ENCODE results near the gene TMED1.
"Not testable (repeated sequence)": the region's sequence is repeated elsewhere in the genome, so short reads cannot be mapped to it uniquely, and the experiment has no call there.

The TMED1 gene

GRCh38 chr19:10839114-10840050 is 3.4 kb upstream of the TMED1 start:
- H3K4me2 ChIP-seq (ENCODE audit: low read length), result no peak overlapping the region
- peaks cover 14% of the 10 kb centered on the region for H3K4me1 ChIP-seq (ENCODE audit: control insufficient read depth, insufficient read depth, low read length)
- H3K9me3 ChIP-seq (replicated peaks; ENCODE audit: low read length), result no peaks in the 10 kb centered on the region
- H3K4me3 ChIP-seq (ENCODE audit: low read length), result no peak overlapping the region
- no peak overlapping the region for H3K9ac ChIP-seq (ENCODE audit: low read depth, low read length)
- no peaks in the 10 kb centered on the region for H3K27me3 ChIP-seq (ENCODE audit: control insufficient read depth, insufficient read depth, low read length)
- no peaks in the 10 kb centered on the region for H3K36me3 ChIP-seq (ENCODE audit: insufficient read depth, low read length)

- Histone ChIP-seq H3K4me1 (ENCODE audit: control insufficient read depth, insufficient read depth, low read length) (peaks cover 14% of the 10 kb centered on the region), H3K4me3 (ENCODE audit: low read length) (no peak overlapping the region), H3K36me3 (ENCODE audit: insufficient read depth, low read length) (peaks cover 2% of the 10 kb centered on the region), H3K27me3 (ENCODE audit: control insufficient read depth, insufficient read depth, low read length) (no peaks in the 10 kb centered on the region), H3K9me3 (replicated peaks; ENCODE audit: low read length) (no peaks in the 10 kb centered on the region), H3K4me2 (ENCODE audit: low read length) (no peak overlapping the region), H3K9ac (ENCODE audit: low read depth, low read length) (no peak overlapping the region)
These were observed 2.4 kb upstream of the TMED1 start for GRCh38 chr19:10838377-10838776.

GRCh38 chr19:10837649-10838048 is 1.6 kb upstream of the TMED1 start:
- H3K27me3 ChIP-seq (ENCODE audit: control insufficient read depth, insufficient read depth, low read length); H3K4me2 ChIP-seq (ENCODE audit: low read length); H3K4me3 ChIP-seq (ENCODE audit: low read length); H3K9me3 ChIP-seq (replicated peaks; ENCODE audit: low read length); H3K9ac ChIP-seq (ENCODE audit: low read depth, low read length); H3K36me3 ChIP-seq (ENCODE audit: insufficient read depth, low read length): not testable (repeated sequence)
- H3K4me1 ChIP-seq (ENCODE audit: control insufficient read depth, insufficient read depth, low read length), result peaks cover 14% of the 10 kb centered on the region

- Histone ChIP-seq H3K9ac (ENCODE audit: low read depth, low read length) (peak overlapping the region; percentile 94), H3K4me2 (ENCODE audit: low read length) (peak overlapping the region; percentile 84), H3K4me3 (ENCODE audit: low read length) (peak overlapping the region; percentile 79), H3K27me3 (ENCODE audit: control insufficient read depth, insufficient read depth, low read length) (no peaks in the 10 kb centered on the region), H3K36me3 (ENCODE audit: insufficient read depth, low read length) (peaks cover 18% of the 10 kb centered on the region), H3K9me3 (replicated peaks; ENCODE audit: low read length) (no peaks in the 10 kb centered on the region), H3K4me1 (ENCODE audit: control insufficient read depth, insufficient read depth, low read length) (peaks cover 14% of the 10 kb centered on the region)
These were observed 693 bp upstream of the TMED1 start for GRCh38 chr19:10836479-10837330.

GRCh38 chr19:10835089-10835753 is 791 bp downstream of the TMED1 start:
- Histone ChIP-seq H3K4me1 (ENCODE audit: control insufficient read depth, insufficient read depth, low read length) (peaks cover 14% of the 10 kb centered on the region), H3K36me3 (ENCODE audit: insufficient read depth, low read length) (peaks cover 27% of the 10 kb centered on the region), H3K4me2 (ENCODE audit: low read length) (peak overlapping the region; percentile 84), H3K4me3 (ENCODE audit: low read length) (peak overlapping the region; percentile 66), H3K27me3 (ENCODE audit: control insufficient read depth, insufficient read depth, low read length) (no peaks in the 10 kb centered on the region), H3K9me3 (replicated peaks; ENCODE audit: low read length) (no peaks in the 10 kb centered on the region), H3K9ac (ENCODE audit: low read depth, low read length) (no peak overlapping the region)

GRCh38 chr19:10832939-10833296 is 3.1 kb downstream of the TMED1 start:
- Histone ChIP-seq H3K9me3 (replicated peaks; ENCODE audit: low read length) (no peaks in the 10 kb centered on the region), H3K27me3 (ENCODE audit: control insufficient read depth, insufficient read depth, low read length) (no peaks in the 10 kb centered on the region), H3K9ac (ENCODE audit: low read depth, low read length) (no peak overlapping the region), H3K4me1 (ENCODE audit: control insufficient read depth, insufficient read depth, low read length) (peaks cover 14% of the 10 kb centered on the region), H3K36me3 (ENCODE audit: insufficient read depth, low read length) (peaks cover 37% of the 10 kb centered on the region), H3K4me2 (ENCODE audit: low read length) (no peak overlapping the region), H3K4me3 (ENCODE audit: low read length) (no peak overlapping the region)

- H3K4me2 ChIP-seq (ENCODE audit: low read length), result no peak overlapping the region
- no peak overlapping the region for H3K4me3 ChIP-seq (ENCODE audit: low read length)
- no peak overlapping the region for H3K9ac ChIP-seq (ENCODE audit: low read depth, low read length)
- H3K4me1 ChIP-seq (ENCODE audit: control insufficient read depth, insufficient read depth, low read length), result peaks cover 14% of the 10 kb centered on the region
- peaks cover 37% of the 10 kb centered on the region for H3K36me3 ChIP-seq (ENCODE audit: insufficient read depth, low read length)
- no peaks in the 10 kb centered on the region for H3K27me3 ChIP-seq (ENCODE audit: control insufficient read depth, insufficient read depth, low read length)
- H3K9me3 ChIP-seq (replicated peaks; ENCODE audit: low read length), result no peaks in the 10 kb centered on the region
These were observed 3.7 kb downstream of the TMED1 start for GRCh38 chr19:10831987-10832938.

- H3K9me3 ChIP-seq (replicated peaks; ENCODE audit: low read length), result no peaks in the 10 kb centered on the region
- H3K4me1 ChIP-seq (ENCODE audit: control insufficient read depth, insufficient read depth, low read length), result peaks cover 5% of the 10 kb centered on the region
- H3K27me3 ChIP-seq (ENCODE audit: control insufficient read depth, insufficient read depth, low read length), result no peaks in the 10 kb centered on the region
- no peak overlapping the region for H3K9ac ChIP-seq (ENCODE audit: low read depth, low read length)
- peaks cover 47% of the 10 kb centered on the region for H3K36me3 ChIP-seq (ENCODE audit: insufficient read depth, low read length)
- no peak overlapping the region for H3K4me2 ChIP-seq (ENCODE audit: low read length)
- H3K4me3 ChIP-seq (ENCODE audit: low read length), result no peak overlapping the region
These were observed 4.9 kb downstream of the TMED1 start for GRCh38 chr19:10830931-10831779.

GRCh38 chr19:10830370-10830769 is 5.6 kb downstream of the TMED1 start:
- Histone ChIP-seq H3K27me3 (ENCODE audit: control insufficient read depth, insufficient read depth, low read length) (no peaks in the 10 kb centered on the region), H3K4me1 (ENCODE audit: control insufficient read depth, insufficient read depth, low read length) (peaks cover 5% of the 10 kb centered on the region), H3K9ac (ENCODE audit: low read depth, low read length) (no peak overlapping the region), H3K4me2 (ENCODE audit: low read length) (no peak overlapping the region), H3K9me3 (replicated peaks; ENCODE audit: low read length) (no peaks in the 10 kb centered on the region), H3K36me3 (ENCODE audit: insufficient read depth, low read length) (peaks cover 50% of the 10 kb centered on the region), H3K4me3 (ENCODE audit: low read length) (no peak overlapping the region)

GRCh38 chr19:10829967-10830366 is 6.0 kb downstream of the TMED1 start:
- Histone ChIP-seq H3K9me3 (replicated peaks; ENCODE audit: low read length) (no peaks in the 10 kb centered on the region), H3K36me3 (ENCODE audit: insufficient read depth, low read length) (peaks cover 51% of the 10 kb centered on the region), H3K27me3 (ENCODE audit: control insufficient read depth, insufficient read depth, low read length) (no peaks in the 10 kb centered on the region), H3K9ac (ENCODE audit: low read depth, low read length) (no peak overlapping the region), H3K4me1 (ENCODE audit: control insufficient read depth, insufficient read depth, low read length) (peaks cover under 1% of the 10 kb centered on the region), H3K4me3 (ENCODE audit: low read length) (no peak overlapping the region), H3K4me2 (ENCODE audit: low read length) (no peak overlapping the region)
